ENCODE measurements around the gene RHBDF1.

Gene RHBDF1

DNA sequence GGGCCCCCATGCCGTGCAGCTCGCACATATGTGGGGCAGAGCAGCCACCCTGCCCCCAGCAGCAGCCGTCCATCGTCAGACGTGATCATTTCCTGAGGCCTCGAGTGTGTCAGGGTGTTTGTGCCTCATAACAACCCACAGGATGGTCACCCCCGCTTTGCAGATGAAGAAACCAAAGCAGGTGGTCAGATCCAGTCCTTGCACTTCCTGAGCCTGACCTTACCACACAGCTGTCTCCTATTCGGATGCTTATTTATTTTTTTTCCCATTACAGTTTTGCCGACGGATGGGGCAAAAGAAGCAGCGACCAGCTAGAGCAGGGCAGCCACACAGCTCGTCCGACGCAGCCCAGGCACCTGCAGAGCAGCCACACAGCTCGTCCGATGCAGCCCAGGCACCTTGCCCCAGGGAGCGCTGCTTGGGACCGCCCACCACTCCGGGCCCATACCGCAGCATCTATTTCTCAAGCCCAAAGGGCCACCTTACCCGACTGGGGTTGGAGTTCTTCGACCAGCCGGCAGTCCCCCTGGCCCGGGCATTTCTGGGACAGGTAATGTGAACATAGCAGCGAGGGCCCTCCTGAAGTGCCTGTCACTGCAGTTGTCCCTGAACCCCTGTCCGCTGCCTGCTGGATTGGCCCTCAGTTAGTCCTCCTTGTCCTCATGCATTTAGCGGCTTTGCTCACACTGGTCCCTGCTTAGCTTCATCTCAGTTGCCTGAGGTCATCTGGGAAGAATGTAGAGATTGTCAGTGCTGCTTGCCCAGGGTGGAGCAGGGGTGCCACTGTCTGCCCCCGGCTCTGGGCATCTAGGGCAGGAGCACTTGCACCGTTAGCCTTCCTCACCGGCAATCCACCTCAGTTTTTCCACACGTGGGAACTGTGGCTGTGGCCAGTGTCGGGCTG lies 7.0 kb upstream of the RHBDF1 start:
- DNase-seq (ENCODE audit: low read depth, low spot score), result no peak

DNA sequence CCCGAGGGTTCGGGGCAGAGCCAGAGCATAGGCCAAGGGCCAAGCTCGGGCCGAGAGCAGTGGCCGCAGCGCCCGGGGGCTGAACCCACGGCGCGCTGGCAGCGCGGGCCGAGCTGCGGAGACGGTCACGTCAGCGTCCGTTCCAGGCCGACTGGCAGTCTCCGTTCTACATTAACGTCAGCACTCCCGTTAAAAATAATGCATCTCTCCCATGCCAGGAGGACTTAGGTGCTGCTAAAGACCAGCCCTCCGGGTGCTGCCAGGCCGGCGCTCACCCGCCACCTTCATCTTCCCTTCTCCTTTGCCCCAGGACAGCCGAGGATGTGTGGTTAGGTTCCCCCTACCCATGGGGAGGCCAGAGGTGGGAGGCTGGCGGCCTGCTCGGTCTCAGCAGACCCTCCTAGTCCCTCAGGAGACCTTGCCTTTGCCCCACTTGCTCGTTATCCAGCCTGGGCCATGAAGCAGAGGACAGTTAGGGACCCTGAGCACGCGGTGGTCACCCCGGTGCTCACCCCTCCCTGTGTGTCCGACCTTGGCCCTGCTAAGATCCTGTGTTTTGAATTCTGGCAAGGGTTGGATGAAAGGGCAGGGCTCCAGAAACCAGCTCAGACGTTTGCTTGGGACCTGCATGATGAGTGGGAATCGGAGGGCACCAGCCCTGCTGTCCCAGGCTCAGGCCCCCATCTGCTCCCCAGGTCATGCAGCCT lies 6.2 kb upstream of the RHBDF1 start:
- no peak for TF ChIP-seq CTCF (IDR thresholded peaks at IDR 0.05; ENCODE audit: low read depth, low read length)
- H3K4me3 ChIP-seq (ENCODE audit: low read depth, low read length), result peak overlapping the region; percentile 65
- DNase-seq (ENCODE audit: low read depth, low spot score), result peak; percentile 46
- in situ Hi-C loops (cut with HindIII; ENCODE audit: low sequenced_read_pairs), result no loop called here

More for the DNA sequence above, 7.0 kb upstream of the RHBDF1 start:
- peak overlapping the region; percentile 65 for H3K4me3 ChIP-seq (ENCODE audit: low read depth, low read length)
- TF ChIP-seq CTCF (IDR thresholded peaks at IDR 0.05; ENCODE audit: low read depth, low read length), result no peak
- in situ Hi-C loops (cut with HindIII; ENCODE audit: low sequenced_read_pairs), result no loop called here

GRCh38 chr16:77807-78443 lies 5.5 kb upstream of the RHBDF1 start, which contains the start of gene MPG:
Gene MPG (plus strand): TSS chr16:78225. CDS start chr16:78310, 85 bp downstream.
- no peak for TF ChIP-seq CTCF (IDR thresholded peaks at IDR 0.05; ENCODE audit: low read depth, low read length)
- DNase-seq (ENCODE audit: low read depth, low spot score), result peak; percentile 79
- in situ Hi-C loops (cut with HindIII; ENCODE audit: low sequenced_read_pairs), result no loop called here
- H3K4me3 ChIP-seq (ENCODE audit: low read depth, low read length), result peak within 1 kb of the TSS; percentile 65

DNA sequence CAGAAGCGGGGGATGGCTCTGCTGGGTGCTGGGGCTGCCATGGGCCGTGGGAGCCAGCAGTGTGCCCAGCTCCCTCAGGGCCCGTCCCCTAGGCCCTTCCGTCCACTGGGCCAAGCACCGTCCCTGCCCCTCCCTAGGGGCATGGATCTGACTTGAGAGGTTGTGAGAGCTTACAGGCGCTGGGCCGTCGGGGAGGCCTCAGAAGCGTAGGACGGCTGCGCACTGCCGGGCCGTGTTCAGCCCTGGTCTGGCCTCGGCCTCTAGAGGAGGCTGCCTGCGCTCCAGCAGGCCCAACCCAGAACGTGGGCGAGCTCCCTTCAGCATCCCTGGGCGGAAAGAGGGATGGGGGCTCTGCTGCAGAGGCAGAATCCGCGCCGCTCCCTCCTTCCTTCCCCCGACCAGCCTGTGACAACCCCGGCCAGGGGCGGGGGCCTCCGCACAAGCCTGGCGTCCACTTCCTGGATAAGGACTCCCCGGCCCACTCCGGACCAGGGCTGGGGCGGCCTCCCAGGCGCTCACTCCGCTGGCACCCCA lies 4.9 kb upstream of the RHBDF1 start:
- in situ Hi-C loops (cut with HindIII; ENCODE audit: low sequenced_read_pairs), result no loop called here
- TF ChIP-seq CTCF (IDR thresholded peaks at IDR 0.05; ENCODE audit: low read depth, low read length), result no peak
- DNase-seq (ENCODE audit: low read depth, low spot score), result peak; percentile 54
- H3K4me3 ChIP-seq (ENCODE audit: low read depth, low read length), result peak overlapping the region; percentile 65

DNA sequence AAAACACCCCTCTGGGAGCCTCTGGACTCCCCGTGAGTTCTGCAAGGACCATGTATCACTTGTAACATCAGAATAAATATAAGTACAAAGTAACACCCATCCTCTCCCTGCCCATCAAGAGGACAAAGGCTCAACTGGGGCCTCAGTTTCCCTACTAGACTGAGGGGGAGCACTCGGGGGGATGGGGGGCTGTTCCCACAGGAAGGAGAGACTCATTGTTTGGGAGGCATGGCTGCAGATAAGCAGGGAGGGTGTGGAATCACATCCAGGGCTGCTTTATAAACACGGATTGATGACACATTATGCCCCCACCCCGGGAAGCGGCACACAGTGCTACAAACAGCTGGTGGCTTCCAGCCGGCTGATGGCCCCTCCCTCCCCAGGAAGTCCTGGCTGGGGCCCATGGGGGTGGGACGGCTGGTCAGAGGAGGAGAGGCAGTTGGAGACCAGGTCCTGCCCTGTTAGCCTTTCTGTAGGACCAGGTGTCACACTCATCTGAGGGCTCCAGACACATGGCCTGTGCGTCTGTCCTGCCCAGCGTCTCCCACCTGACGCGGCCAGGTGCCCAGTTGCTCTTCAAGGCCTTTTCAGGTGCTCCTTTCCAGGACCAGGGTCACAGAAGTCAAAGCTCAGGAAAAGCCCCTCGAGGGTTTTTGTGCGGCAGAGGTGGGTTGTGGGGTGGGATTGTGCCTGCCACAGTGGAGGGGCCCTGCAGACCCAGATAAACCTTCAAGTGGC lies 4.3 kb upstream of the RHBDF1 start:
- in situ Hi-C loops (cut with HindIII; ENCODE audit: low sequenced_read_pairs), result no loop called here
- peak; percentile 69 for DNase-seq (ENCODE audit: low read depth, low spot score)
- no peak overlapping the region for H3K4me3 ChIP-seq (ENCODE audit: low read depth, low read length)
- no peak for TF ChIP-seq CTCF (IDR thresholded peaks at IDR 0.05; ENCODE audit: low read depth, low read length)
